NCI-H2196 (cell line): Measurements from ENCODE around the gene USP47.

ENCODE experiments used
- DNase-seq: peaks from one replicate; lab custom pipeline; 2025; ENCODE audit not compliant: unreplicated experiment; lab: John Stamatoyannopoulos, UW

The USP47 gene

DNA sequence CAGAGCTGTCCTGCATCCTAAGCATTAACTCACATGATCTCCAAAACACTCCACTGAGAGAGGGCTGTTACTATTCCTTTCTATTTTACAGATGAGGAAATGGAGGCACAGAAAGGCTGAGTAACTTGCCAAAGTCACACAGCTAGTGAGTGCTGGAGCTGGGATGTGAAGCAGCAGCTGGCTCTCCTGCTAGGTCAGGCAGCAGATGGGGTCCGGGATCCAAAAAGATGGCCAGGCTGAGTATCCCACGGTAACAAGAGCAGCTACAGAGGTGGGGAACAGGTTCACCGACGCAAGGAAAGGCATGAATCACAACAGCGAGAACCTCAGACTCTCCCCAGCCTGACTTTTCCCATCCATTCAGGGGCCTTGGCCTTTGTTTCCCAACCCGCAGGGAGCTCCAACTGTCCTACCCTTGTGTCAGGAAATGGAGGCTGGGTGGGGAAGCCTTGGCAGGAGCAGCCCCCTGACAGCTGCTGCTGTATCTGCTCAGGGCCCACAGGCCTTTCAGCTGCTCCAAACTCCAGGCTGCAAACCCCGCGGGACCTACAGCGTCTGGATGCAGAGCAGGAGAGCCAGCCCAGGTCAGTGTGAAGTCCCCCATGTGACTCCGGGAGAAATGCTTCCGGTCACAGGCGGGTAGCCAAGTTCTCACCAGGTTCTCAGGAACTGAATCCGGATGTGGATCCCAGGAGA is 137.2 kb downstream of the USP47 start:
- no peak for DNase-seq

DNA sequence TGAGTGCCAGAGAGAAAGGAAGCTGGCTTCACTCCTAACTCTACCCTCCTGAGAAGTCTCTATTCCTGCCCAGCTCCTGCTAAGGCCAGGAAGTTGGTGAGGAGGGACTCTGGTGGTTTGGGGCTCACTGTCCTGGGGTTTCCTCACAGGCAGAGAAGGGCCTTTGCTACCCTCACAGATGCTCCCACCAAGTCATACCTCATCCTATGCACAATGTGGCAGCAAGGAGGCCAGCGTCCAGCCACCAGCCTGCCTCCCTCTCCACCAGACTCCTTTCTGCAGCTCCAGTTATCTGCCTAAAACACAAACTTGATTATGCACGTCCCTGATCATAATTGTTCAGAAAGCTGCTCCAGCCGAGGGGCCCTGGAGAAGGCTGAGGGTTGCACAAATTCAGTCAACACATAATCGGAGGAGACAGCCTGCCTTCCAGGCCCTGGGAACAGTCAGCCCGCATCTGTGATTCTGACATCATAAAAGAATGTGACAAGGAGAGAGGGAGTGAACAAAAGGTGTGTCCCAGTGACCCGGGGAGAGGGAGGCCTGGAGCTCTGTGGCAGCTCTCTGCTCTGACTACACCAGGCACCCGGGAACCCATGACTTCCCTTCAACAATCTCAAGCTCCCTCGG is 137.8 kb downstream of the USP47 start:
- no peak for DNase-seq

DNA sequence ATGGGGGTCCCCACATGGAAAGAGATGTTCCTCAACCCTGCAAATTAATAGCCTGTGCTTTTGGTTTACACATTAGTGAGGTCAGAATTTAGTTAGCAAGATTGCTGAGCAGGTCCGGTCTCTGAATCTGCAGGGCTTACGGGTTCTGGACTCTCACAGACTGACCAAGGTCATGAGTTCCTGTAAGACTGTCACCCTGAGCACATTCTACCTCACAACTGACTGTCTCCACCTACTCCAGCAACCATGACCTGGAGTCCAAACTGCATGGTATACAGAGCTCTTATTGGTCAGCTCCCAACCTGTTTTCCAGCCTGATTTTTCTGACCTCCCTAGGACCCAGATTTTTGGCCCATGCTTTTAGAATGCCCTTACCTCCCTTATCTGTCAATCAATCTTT is 138.4 kb downstream of the USP47 start:
- DNase-seq, result no peak

DNA sequence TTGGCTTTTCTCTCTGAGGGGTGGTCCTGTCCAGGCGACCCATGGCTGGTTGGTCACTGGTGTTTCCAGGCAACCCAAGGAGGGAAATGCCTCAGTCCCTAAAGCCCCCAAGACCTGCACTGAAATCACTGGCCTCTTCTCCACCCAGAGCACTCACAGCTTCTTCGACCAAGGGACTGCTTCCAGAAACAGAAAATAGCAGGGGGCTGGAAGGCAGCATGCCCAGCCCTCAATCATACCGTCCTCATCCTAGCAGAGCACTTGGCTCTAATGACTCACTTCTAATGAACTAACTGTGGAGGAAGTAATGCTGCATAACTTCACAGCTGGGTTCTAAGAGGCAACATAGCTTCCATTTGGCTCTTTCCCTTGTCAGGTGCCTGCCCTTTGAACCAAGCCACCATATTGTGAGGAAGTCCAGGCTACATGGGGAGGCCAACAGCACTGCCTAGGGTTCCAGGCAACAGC is 139.1 kb downstream of the USP47 start:
- no peak for DNase-seq

DNA sequence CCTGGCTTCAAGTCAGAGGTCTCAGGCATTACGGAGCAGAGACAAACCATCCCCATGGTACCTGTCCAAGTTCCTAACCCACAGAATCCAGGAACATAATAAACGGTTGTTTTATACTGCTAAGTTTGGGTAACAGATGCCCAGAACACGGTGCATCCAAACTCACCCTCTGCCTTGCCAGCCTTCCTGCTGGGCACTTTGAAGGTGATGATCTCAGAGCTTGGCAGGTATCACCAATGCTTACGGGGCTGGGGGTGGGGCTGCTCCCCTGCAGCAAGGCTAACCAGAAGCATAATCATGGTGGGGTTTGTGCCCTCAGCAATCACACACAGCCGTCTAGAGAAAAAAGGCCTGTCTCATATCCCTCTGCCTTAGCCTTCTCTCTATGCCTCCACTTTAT is 139.6 kb downstream of the USP47 start:
- DNase-seq, result no peak

DNA sequence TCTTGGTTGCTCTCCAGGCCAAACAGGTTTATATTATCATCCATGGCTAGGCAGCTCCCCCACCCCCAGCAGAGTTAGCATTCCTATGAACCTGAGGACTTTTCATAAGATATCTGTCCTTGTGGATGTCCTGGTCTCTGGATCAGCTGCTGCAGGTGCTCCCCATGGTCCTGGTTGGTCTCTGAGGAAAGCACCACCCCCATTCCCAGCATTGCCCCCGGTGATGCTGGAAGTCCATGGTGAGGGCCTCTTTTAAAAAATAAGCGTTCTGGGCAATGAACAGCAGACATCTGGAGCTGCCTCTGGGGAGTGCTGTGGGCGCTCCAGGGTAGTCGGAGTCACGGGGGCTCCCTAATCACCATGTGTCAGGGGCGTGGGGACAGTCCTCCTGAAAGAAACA is 140.1 kb downstream of the USP47 start:
- DNase-seq, result no peak

DNA sequence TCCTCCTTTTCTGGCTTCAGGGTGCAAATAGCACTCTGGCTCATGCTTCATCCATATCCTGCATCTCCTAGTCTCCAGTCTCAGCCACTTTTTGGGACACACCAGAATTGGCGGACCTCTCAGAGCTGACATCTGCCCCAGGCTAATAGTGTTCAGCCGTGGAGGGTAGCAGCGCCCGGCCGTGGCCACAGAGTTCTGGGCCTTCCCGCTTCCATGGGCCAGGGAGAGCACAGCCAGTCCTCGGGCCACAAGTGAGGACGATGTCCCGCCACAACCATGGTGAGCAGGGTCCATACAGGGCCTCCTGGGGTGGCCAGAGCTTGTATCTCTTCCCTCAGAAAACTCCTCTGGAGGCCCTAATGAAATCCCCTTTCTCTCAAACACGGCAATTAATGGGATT is 140.7 kb downstream of the USP47 start:
- no peak for DNase-seq

DNA sequence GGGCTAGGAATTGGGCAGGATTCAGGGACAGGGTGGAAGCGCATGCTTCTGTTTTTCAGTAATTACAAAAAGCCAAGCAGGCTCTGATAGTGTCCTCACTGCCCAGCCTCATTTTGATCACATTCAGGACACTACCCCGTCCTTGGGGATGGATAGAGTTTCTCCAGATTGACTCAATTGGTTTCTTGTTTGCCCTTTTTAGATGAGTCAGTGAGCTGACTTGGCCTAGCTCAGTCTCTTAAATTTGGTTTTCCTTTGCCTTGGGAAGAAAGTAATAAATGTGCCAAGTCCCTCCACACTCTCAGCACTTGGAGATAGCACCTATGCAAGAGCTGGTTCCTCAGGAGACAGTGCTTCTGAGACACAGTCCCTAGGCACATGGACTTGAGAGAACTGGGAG is 141.2 kb downstream of the USP47 start:
- no peak for DNase-seq

DNA sequence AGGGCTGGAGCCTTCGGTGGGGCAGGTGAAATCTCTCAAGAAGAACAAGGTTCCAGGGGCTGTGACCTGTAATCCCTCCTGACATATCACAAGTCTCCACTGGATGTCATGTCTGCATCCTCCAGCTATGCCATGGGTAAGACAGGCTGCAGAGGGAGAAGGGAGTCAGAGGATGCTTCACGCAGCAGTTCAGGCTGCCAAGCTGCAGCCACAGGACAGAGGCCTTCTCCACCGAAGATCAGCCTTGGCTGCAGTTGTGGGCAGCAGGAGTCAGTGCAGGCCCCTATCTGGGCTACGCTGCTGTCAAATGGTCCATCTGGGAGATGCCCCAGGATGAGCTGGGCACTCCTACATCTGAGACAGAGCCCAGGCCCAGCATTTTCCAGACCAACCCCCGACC is 141.7 kb downstream of the USP47 start:
- DNase-seq, result no peak

DNA sequence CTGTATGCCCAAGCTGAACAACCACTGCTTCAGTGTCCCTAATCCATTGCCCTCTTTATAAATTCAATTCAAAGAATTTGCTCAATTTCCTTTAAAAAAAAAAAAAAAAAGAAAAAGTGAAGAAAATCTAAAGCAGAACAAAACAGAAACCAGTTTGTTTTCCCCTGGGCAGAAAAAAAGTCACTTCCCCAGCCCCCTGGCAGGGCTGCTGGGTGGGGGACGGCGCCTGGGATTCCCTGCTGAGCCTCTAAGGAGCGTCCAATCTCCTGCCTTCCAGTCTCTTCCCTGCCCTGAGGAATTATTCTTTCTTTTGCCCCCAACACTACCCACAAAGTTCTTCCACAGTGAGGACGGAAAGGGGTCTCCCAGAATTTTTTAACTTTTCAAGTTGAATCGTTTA is 142.8 kb downstream of the USP47 start:
- DNase-seq, result no peak

DNA sequence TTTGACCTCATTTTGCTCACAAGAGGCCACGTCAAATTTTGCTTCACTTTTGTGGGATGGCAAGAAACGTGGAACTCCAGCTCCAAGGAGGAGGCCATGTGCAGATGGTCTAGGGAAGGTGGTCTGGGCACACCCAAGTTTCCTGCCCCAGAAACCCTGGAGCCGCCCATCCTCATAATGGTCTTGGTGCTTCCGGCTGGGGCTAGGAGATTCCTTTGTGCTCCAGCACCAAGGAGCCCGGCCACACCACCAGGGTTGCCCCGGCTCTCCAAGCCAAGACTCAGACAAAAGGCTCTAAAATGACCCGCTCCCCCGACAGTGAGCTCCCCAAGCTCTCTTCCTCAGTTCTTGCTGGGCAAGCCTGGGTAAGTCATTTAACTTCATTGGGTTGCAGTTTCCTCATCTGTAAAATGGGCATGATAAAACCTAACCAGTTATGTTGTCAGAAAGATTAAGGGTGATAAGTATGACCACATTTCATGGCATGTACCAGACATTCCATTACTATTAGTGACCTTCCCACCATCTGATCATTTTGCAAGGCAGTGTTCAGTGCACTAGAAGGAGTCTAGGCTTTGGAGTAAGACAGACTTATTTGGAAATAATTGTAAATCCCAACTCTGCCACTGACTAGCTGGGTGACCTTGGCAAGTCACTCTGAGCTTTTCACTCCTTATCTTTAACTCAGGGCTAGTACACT is 143.4 kb downstream of the USP47 start:
- DNase-seq, result no peak

DNA sequence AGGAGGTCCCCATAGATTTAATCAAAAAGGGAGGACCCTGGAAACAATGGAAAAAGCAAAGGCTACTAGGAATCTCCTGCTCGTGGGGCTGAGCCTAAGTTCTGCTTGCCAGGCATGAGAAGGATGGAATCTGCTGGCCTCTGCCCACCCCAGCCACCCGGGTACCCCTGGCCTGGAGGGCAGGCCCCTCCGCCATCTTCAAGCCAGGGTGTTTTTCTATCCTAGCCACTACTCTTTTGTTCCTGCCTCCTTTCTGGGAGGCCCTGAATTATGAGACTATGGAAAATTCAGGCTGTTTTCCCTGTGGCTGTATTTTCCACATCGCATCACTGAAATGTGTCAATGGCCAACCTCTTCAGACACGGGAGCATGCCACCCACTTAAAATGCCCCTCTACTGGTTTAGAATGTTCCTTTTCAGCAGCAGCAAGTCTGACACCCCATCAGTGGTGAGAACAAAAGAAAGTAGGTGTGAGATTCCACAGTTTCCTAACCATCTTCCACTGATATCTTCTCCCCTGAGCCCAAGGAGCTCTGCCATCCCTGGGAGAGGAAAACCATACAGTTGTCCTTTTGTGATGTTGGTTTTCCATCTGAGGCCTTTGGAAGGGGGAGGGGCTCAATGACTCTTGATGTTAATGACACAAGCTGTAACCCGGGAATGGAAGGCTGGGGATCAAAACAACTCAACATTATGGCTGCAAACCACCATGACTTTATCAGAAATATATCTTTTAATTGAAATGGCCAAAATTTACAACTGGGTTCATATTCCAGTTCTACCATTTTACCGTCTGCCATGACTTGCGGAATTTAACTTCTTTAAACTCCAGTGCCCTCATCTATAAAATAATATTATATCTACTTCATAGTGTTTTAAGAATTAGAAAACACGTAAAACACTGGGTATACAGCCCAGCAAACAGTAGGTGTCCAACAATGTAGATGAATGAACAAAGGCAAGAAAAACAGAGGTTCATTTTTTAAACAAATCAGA is 144.5 kb downstream of the USP47 start:
- DNase-seq, result no peak

DNA sequence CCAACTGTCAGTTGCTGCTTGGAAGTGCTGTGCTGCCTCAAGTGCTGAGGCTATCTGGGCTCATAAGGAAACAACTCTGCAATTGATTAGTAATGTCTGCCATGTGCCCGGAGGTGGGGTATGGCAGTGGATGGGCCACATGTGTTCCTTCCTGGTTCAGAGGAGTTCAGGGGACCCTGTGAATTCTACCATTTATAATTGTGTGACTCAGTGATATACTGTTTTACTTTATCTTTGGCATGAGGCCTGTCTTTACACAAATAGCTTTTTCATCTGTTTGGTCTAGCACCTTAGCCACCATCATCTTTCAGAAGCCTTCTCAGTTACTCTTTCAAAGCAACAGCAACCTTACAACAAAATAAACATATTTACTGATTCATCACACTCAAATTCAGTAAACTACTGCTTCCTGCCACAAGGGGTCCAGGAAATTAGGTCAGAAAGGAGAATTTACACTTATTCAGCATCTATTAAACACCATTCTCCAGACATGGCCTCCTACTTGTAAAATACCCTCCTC is 145.8 kb downstream of the USP47 start:
- DNase-seq, result no peak

DNA sequence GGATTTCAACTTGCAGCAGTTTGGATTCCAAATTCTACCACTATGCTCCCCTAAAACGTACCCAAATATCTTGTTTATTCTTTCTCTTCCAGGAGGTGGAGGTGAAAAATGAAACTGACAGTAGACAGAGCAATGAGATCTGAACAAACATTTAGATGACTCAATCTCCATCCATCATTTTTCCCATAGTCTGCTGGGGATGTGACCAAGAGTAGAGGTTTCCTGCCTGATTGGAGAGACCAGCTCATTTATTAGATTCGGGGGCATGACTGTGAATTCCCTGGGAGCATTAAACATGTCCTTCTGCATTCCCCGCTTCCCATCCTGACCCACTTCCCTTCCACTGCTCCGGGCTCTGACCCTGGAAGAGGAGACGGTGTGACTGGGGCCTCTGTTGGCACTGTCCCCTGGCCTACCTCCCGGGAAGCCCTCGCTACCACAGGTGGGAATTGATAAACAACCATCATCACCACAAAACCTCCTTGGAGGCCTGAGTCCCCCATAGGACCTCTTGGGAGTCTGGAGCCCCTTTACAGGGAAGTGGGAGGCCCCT is 146.4 kb downstream of the USP47 start:
- no peak for DNase-seq

DNA sequence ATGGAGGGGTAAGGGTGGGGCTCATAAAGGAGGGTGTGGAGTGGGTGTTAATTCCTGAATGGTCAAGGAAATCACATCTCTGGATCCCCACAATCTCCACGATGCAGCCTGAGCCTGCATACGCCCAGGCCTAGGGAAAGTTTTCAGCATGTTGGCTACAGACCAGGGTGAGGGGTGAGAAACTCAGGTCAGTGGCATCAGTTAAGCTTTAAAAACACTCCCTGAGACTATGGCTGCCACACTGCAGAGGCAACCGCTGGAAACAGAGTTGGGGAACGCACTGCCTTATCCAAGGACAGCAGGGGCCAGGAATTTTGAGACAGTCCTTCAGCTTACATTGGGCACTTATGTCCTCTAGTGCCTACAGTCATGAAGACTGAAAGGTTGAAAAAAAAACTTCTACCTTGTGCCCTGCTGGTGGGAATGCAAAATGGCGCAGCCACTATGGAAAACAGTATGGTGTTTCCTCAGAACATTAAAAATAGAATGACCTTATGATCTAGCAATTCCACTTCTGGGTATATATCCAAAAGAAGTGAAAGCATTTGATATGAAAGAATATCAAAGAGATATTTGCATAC is 147.0 kb downstream of the USP47 start:
- no peak for DNase-seq

DNA sequence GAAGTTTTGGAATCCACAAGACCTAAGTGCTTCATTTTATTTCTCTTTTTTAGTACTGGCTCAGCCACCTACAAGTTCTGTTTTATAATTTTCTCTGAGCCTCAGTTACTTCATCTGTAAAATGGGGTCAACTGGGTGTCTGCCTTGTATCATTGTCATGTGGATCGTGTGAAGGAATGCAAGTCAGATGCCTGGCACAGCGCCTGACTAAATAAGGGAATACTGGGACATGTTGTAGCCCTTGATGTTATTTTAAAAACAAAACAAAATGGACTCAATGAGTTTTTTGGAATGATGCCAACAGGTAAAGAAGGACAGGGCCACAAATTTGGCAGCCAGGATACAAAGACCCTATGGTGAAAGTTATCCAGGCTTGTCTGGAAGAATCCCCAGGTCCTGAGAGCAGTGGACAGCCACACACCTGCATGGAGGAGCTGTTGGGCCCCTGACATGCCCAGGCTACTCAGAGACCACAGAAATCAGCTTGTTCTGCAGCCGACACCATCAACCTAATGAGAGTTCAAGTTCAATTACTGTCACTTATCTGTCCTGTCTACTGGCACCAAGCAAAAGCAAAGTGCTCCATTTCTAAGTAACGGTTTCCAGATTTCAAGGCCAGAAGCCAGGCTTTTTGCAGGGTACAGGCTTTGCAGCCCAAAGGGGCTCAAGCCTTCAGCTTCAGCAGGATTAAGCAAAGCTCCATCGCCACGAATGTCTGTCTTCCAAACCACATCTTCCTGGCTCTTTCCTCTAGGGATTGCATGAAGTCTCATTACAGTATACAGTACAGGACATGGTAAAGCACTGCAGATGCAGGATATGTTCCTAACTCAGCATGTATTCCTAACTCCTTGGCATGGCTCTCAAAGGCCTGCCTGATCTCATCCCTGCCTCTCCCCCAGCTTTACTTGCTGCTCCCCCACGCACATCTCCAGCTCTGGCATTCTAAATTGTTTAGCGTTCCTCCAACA is 148.3 kb downstream of the USP47 start:
- DNase-seq, result no peak

DNA sequence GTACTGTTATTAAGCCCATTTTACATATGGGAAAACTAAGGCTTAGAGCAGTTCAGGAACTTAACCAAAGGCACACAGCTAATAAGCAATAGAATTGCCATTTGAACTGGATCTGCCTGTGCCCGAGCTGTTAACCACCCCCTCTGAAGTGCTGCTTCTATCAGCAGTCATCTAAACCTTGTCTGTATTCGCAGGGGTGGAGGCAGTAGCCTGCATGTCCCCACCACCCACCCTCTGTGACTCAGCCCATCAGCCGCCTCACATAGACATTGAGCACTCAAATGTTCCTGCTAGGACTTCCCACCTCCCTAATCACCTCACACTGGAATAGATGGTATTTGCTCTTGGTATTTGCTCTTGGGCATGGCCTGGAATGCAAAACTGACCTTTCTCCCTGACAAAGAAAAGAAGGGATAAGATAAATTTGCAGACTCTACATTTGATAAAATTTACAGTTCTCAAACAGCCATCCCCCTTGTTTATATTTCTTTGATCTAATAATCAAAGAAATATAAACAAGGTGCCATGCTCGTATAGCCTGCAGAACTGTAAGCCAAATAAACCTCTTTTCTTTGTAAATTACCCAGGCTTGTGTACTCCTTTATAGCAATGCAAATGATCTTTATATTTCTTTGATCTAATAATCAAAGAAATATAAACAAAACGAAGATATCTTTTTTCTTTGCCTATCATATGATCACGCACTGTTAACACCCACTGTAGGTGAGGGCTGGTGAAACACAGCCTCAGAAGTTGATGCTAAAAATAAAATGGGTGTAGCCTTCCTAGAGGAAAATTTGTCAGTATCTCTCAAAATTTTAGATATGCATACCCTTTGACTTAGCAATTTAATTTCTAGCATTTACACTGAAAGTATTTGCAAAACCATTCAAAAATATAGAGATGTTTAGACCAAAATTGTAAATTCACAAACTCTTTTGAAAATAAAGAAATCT is 150.8 kb downstream of the USP47 start:
- DNase-seq, result no peak

DNA sequence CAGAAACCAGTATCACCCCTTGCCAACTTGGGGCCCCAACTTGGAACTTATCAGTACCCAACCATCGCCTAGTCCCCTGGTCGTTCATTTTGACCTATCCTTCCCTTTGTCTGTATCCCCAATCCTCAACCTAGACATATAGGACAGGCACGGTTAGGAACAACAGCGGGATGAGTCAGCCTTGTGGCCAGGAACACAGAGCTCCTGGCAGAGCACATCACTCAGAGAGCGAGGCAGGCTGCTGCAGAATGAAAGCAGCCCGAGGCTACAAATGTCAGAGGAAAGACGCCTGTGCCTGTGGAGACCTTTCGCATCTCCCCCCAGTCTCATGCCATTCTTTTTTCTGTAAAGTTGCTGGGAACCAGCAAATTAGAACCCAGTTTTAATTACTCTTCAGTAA is 152.1 kb downstream of the USP47 start:
- no peak for DNase-seq
